GM19240 (cell line): Measurements from ENCODE around the gene UBE2QL1.
A peak's percentile ranks its signal among the peaks of the same experiment; 100 is the strongest.

ENCODE experiments used
- DNase-seq: peaks from one replicate; pipeline ENCODE4 v3.0.0; 2011; ENCODE audit warnings: low spot score; ENCODE audit not compliant: insufficient read length

Gene UBE2QL1, protein sequence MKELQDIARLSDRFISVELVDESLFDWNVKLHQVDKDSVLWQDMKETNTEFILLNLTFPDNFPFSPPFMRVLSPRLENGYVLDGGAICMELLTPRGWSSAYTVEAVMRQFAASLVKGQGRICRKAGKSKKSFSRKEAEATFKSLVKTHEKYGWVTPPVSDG

DNA sequence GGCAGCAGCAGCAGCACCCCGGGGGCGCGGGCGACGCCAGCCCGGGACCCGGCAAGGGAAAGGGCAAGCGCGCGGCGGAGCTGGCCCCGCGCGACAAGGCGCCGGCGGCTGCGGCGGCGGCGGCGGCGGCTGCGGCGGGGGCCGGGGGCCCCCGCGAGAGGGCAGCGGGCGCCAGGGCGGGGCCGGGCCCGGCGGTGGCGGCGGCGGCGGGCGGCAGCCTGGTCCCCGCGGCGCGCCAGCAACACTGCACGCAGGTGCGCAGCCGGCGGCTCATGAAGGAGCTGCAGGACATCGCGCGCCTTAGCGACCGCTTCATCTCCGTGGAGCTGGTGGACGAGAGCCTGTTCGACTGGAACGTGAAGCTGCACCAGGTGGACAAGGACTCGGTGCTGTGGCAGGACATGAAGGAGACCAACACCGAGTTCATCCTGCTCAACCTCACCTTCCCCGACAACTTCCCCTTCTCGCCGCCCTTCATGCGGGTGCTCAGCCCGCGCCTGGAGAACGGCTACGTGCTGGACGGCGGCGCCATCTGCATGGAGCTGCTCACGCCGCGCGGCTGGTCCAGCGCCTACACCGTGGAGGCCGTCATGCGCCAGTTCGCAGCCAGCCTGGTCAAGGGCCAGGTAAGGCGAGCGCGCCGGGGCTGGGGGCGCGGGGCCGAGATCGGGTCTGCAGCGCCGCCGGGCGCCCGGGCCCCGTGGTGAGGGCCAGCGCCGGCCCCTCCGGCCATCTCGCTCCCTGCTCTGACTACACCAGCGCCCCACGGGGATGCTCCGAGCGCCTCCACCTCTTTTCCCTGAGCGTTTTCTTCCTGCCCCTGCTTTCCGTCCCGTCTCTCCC lies at the start of gene UBE2QL1:
UBE2QL1 (plus strand) TSS at position 238 of the 843 bp plus-strand sequence; CDS start at position 273, 35 bp downstream.
- DNase-seq, result peak; percentile 34

DNA sequence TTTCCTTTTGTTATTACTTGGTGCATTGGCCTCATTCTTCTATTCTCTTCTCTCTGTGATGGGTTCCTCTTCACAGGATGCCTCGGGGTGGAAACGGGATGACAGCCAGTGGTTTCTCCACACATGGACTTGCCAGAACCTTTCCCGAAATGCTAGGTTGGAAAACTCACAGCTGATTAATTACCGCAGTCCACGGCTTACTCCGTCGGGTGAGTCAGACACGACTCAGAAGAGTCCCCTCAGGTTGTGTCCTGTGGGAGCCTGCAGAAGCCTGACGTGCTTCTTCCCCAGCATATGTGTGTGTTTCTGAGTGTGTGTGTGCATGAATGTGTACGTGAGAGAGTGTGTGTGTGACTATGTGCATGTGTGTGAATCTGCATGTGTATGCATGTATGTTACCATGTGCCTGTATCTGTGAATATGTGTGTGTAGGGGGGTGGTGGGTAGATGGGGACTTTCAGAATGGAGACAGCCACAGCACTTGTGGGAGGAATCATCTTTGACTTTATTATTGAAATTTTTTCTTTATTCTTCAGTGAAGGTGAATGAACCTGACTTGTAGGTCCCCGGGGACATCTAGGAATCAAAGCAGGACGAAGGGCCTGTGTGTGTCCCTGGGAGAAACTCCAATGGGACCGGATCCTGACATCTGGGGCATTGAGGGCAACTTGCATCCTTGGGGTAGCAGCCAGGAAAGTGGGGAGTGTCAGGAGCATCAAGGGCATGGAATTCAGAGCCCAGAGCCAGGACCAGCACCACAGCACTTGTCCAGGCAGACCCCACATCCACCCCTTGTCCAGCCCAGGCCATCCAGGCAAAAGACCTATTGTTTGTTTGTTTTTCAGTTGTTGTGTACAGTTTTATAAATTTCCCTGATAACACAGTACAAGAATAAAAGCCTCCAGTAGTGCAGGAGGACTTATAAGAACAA lies 48.4 kb upstream of the UBE2QL1 start:
- DNase-seq, result no peak

DNA sequence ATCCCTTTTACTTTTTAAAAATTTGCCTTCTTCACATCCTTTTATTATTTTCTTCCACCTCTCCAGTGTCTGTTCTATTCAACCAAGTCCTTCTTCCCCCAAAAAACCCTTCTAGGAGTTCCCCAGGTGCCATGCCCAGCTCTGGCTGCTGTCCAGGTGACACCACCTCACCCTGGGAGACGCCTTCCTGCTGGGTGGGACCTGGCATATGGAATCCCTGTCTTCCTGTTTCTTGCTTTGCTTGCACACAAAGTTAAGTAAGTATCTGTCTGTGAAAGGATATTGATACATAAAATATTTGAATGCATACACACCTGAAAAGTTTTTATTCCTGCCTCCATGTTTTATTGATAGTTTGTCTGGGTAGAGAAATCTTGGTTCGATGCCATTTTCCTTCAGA lies 47.2 kb upstream of the UBE2QL1 start:
- DNase-seq, result no peak

DNA sequence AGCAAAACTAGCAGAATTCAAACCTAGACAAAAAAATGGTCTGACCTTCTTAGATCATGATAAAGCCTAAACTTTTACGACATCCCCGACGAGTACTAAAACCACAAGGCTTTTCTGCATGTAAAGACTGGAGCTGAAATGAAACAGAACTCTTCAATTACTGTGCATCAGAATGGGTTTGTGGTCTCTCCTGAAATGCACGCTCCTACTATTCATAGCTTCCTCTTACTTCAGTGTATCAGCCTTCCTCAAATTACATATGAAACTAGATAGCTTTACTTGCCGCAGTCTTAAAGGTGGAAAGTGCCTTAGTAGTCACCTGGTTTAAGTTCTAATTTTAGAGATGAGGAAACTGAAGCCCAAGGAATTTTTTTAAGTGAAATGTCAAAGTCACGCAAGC lies 45.7 kb upstream of the UBE2QL1 start:
- DNase-seq, result no peak

DNA sequence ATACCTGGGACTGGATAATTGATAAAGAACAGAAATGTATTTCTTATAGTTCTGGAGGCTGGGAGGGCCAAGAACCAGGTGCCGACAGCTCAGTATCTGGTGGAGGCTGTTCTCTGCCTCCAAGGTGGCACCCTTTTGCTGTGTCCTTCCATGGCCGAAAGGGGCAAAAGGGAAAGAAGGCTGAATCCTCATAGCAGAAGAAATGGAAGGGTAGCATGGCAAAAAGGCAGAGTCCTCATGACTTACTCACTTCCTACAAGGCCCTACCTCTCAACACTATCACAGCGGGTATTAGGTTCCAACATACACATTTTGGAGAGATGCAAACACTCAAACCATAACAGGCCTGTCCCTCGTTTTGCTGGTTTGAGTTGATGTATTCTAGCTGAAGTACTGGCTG lies 45.2 kb upstream of the UBE2QL1 start:
- DNase-seq, result no peak

DNA sequence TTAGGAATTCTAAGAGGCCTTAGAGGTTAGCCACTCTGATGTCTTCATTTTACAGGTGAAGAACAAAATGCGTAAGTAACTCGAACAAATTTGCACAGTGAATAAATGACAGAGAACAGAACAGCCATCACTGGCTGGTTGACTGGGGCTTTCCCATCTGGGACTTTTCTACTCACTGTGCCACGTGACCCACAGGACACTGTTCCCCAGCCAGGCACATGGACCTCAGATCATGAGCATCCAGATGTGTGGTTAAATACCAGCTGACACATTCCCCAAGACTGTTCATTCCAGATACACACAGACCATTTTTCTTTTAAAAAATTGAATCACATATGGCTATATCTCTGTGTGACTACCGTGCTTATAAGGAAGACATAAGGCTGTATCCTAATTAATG lies 44.5 kb upstream of the UBE2QL1 start:
- no peak for DNase-seq

DNA sequence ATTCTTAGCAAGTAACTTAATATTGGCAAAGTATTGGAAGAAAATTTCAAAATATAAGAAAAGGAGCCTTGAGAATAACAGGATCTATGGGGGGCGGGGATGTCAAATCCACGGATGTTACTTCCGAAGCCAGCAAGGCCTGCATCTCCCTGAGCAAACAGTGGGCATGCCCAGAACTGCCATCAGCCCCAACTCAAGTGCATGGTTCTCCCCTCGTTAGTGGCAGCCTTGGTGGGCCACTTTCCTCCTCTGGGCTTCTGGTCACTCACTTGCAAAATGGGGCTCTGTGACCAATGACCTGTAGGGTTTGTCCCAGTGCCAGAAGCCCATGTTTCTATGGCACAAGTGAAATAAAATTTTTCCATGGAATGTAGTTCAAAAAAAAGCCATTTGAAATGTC lies 43.1 kb upstream of the UBE2QL1 start:
- no peak for DNase-seq

DNA sequence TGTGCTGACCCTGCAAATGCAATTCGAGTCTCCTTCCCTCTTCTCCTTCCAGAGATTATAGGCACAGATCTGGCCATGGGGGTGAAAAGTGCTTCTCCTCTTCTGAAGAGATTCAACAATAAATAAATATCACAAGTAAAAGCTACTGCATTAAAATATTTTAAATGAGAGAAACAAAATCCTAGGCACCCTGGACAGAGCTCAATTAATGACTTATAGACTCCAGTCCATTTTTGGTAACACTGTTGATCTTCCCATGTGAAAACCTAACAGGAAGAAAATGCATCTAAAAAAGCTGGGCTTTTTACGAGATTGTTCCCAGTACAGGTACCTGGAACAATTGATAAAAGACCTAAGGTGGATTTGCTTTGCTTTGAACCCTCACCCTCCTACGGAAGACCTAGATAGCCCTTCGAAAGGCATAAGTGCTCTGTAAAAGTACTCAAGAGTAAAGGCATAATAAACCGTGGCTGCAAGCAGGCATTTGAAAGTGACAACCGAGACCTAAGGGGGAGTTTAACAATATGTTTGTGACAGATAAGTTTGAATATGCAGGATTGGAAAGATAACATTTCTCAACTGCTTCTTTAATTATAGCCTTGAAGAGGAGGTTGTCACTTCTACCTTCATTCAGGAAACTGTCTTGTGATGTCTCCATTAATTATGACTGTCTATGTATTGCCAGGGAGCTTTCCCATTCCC lies 41.0 kb upstream of the UBE2QL1 start:
- DNase-seq, result no peak

DNA sequence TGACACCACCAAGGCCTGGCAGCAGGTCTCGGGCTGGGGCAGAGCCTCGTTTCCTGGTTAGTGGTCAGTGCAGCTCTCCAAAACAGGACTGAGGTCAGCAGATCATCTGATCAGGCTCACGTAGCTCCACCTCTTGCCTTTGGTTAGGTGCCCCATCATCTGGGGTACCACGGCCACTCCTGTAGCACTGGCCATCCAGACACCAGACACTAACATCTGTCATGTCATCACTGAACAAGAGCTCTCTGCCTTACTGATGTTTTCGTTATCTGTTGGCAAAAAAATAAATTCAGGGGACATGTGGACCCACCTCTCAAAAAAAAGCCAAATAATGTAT lies 40.4 kb upstream of the UBE2QL1 start:
- DNase-seq, result no peak

DNA sequence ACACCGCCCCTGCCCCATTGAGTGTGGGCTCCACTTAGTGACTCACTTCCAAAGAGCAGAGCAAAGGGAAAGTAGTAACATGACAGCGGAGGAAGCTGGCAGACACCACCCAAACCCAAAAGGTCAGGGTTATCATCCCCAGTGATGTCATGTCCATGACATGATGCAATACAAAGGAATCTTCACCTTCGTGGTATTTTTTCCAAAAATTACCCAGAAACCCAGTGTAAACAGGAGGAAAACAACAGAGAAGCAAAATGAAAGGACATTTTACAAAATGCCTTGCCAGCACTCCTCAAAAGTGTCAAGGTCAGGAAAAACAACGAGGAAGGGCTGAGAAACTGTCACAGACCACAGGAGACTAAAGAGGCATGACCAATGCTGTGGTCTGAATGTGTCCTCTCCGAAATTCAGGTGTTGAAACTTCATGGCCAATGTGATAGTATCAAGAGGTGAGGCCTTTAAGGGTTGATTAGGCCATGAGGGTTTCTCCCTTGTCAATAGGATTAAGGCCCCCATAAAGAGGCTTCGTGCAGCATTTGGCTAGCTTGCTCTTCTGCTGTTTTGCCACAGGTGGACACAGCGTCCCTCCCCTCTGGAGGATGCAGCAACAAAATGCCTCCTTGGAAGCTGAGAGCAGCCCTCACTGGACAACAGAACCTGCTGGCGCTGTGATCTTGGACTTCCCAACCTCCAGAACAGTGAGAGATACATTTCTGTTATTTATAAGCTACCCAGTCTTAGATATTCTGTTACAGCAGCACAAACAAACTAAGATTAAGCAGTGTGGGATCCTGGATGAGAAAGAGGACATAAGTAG lies 39.8 kb upstream of the UBE2QL1 start:
- DNase-seq, result no peak

DNA sequence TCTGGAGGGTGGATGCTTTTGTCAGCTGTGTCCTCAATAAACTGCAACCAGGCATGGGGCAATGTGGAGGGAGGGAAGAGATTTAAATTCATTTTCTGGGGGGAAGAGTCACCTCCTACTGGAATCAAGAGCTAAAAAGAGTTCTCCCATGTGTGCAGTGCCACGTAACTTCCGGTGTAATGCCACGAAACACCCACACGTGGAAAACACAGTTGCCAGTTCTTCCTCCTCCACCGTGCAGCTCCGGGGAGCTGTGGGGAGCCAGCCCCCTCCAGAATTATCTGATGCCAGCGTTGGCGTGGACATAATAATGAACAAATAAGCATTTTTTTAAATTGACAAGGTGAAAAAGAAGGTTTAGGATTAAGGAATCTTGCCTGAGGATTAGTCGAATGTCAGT lies 38.2 kb upstream of the UBE2QL1 start:
- DNase-seq, result no peak

DNA sequence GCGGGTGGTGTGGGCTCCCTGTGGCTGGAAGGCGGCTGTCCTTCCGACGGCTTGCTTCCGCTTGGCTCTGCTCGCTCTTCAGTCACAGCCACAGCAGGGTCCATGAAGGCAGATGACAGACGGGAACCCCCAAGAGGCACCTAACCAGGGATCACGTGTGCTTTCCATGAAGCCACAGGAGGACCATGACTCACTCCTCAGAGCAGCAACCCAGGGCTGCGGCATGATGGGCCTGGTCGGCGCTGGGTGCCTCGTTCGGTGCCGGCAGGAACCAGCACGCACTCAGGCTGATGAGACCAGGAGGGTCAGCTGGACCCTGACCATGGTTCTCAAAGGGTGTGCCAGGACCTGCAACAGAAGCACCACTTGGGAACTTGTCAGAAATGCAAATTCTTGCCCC lies 37.5 kb upstream of the UBE2QL1 start:
- no peak for DNase-seq

DNA sequence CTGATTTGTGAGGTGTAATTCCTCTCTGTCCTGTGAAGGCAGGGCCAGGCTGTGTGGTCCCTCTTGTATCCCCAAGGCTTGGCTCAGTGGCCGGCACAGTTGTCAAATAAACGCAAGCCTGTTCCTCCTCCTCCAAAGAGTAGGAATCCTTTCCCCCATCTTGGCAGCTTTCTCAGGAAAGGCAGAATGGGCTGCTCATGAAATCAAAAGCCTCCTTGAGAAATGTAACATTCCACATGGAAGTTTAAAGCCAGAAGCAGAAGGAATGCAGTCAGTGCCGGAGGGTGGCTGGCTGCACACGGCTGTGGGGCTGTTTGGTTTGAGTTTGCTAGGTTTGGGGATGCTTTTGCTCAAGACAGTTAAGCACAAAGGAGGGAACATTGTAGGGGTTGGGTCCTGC lies 35.8 kb upstream of the UBE2QL1 start:
- no peak for DNase-seq

DNA sequence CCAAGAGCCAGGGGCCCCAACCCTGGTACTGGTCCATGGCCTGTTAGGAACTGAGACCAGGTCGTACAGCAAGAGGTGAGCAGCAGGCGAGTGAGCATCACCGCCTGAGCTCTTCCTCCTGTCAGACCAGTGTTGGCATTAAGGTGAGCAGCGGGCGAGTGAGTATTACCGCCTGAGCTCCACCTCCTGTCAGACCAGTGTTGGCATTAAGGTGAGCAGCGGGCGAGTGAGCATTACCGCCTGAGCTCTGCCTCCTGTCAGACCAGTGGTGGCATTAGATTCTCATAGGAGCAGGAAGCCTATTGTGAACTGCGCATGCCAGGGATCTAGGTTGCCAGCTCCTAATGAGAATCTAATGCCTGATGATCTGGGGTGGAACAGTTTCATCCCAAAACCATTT lies 31.0 kb upstream of the UBE2QL1 start:
- no peak for DNase-seq

DNA sequence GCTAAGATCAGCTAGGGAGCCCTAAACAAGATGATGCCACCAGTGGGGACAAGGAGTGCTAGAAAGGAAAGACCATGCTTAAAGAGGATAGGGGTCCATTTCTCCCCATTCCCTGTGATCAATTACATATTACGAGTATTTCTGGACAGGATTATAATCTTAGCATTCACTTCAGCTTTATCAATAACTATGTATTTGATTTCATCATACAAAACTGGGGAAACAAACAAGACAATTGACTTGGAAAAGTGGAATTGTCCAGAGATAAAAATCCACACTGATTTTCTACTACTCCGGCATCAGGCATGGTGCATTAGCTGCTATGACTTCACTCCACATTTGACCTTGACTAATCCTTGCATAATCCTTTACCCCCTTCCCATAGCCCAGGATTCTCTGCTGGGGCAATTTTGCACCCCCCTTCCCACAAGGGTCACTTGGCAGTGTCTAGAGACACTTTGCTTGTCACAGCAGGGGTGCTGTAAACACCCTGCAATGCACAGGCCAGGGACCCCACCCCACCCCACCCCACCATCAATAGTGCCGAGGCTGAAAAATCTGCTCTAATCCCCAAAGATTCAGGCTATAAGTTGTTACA lies 29.9 kb upstream of the UBE2QL1 start:
- DNase-seq, result no peak

DNA sequence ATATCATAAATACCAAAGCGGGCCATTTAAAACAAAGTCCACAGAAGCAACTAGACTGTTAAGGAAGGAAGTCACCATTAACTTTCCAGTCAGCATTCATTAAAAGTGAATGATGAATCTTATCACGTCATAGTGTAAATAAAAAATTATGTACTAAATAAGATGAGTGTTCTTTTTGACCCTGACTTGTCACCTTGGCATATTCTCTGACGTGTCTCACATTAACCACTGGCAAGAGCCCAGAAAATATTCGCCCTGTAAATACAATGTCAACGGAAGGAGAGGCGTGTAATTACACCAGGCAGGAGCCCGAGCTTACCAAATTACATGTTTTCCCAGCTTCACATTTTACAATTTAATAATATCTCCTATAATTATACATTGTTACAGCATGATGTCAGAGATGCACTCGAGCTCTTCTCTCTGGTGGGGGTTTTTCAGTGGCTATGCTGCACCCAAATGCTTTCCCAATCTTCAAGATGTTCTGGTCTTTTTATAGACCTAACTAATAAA lies 29.3 kb upstream of the UBE2QL1 start:
- no peak for DNase-seq

DNA sequence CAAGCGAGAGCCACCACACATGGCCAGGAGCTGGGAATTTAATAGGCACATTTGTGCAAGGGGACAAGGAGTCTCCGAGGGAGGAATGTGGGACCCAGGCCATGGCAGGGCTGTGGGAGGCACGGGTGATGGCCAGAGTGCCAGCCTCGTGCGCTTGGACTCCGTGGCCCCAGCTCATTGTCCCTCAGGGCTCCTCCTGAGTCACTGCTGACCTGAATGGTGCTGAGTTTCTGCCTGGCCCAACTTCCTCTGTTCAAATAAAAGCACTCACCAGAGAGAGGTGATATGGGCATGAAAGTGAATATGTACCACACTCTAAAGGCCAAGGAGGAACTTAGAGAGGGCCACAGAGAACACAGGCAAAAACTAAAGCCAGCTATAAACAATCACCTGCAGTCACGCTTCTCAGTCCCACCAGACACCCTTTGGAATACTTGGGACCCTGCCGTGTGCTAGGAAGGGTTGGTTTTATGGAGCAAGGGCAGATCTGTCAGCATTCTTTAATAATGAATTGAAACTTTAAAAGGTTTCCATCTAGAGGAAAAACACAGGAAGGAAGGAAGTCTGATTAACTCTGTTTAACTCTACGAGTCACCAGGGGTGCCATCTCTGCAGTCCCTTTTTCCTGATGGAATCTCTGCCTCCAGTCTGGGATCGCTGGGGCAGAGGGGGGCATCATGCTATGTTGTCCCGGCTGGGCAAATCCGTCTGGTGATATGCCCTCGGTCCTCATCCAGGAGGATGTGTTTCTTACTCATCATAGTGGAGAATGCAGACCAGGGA lies 25.1 kb upstream of the UBE2QL1 start:
- DNase-seq, result no peak

DNA sequence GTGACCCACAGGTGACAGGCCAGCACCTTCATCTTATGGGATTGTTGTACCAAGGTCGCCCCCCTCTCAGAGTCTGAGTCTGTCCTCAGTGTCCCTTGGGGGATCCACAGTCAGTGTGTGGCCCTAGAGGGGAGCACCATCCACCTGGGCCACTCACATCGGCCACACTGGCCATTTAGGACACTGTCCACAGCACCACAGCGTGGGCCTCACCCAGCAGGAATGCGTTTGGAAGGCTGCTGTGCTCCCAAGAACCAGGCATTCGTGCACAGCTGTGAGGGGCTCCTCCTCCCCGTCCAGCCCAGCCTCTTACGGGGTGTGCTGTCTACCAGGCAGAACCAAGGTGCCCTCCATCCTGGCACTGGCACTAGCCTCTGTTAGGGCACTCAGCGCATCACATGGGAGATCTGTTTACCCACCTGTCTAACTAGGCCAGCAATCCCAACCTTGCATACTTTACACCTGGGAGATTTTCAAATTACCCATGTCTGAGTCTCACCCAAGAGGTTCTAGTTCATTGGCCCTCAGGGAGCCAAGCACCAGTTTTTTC lies 24.5 kb upstream of the UBE2QL1 start:
- no peak for DNase-seq

DNA sequence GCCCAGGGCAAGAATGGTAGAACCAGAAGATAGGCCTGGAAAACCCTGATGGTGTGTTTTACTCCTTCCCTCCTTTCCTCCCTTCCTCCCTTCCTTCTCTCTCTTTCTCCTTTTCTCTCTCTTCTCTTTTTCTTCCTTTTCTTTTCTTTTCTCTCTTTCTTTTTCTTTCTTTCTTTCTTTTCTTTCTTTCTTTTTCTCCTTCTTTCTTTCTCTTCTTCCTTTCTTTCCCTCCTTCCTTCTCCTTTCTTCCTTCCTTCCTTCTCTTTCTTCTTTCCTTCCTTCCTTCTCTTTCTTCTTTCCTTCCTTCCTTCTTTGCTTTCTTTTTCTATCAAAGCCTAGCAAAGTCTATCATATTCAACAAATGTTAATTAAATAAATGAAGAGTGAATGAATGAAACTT lies 24.0 kb upstream of the UBE2QL1 start:
- DNase-seq, result no peak
